ENCODE data around the gene KIAA0319L.

KIAA0319L gene

GRCh38 chr1:35500439-35500838, 56.8 kb downstream of the KIAA0319L start:
- DNase-seq (ENCODE audit: extremely low spot score): no peak
- no peak for TF ChIP-seq FOXK2 (IDR thresholded peaks at IDR 0.05)
- no peak for TF ChIP-seq PKNOX1 (IDR thresholded peaks at IDR 0.05)
- no peak for TF ChIP-seq CTBP1 (IDR thresholded peaks at IDR 0.05; ENCODE audit: borderline replicate concordance)
- ChIA-PET POLR2A (no interaction called here), CTCF (no interaction called here)

- no peak for DNase-seq (ENCODE audit: extremely low spot score)
- ChIA-PET CTCF (interaction anchor here (0.8 kb wide), 1 partner anchor 404 kb away, joined by 4 read pairs; no protein-coding TSS in a partner anchor), POLR2A (no interaction called here)
- TF ChIP-seq L3MBTL2 (conservative IDR thresholded peaks at IDR 0.05) (no peak), PKNOX1 (IDR thresholded peaks at IDR 0.05) (no peak), ZNF384 (IDR thresholded peaks at IDR 0.05) (no peak), TARDBP (IDR thresholded peaks at IDR 0.05) (no peak), FOXM1 (IDR thresholded peaks at IDR 0.05; ENCODE audit: borderline replicate concordance) (no peak), LEF1 (IDR thresholded peaks at IDR 0.05; ENCODE audit: borderline replicate concordance) (no peak)
Observed at GRCh38 chr1:35499652-35500176, 57.5 kb downstream of the KIAA0319L start.

- CTCF ChIA-PET: no interaction called here
- no peak for DNase-seq (ENCODE audit: extremely low spot score)
- no peak for TF ChIP-seq SUZ12 (IDR thresholded peaks at IDR 0.05)
- no peak for TF ChIP-seq BHLHE40 (IDR thresholded peaks at IDR 0.05; ENCODE audit: borderline replicate concordance)
- no peak for TF ChIP-seq L3MBTL2 (conservative IDR thresholded peaks at IDR 0.05)
- TF ChIP-seq FOXK2 (IDR thresholded peaks at IDR 0.05): no peak
- no peak for TF ChIP-seq NFRKB (IDR thresholded peaks at IDR 0.05)
- no peak for TF ChIP-seq CTBP1 (IDR thresholded peaks at IDR 0.05; ENCODE audit: borderline replicate concordance)
- TF ChIP-seq FOXM1 (IDR thresholded peaks at IDR 0.05; ENCODE audit: borderline replicate concordance): no peak
- POLR2A ChIA-PET: no interaction called here
Observed at GRCh38 chr1:35499231-35499630, 58.0 kb downstream of the KIAA0319L start.

- TF ChIP-seq ELF4 (IDR thresholded peaks at IDR 0.05) (no peak), TARDBP (IDR thresholded peaks at IDR 0.05) (no peak), L3MBTL2 (conservative IDR thresholded peaks at IDR 0.05) (no peak), SP1 (IDR thresholded peaks at IDR 0.05) (no peak), ZNF384 (IDR thresholded peaks at IDR 0.05) (no peak)
- CTCF ChIA-PET: no interaction called here
- POLR2A ChIA-PET: no interaction called here
- no peak for DNase-seq (ENCODE audit: extremely low spot score)
Observed at GRCh38 chr1:35497571-35497970, 59.6 kb downstream of the KIAA0319L start.

GRCh38 chr1:35490250-35490649, 67.0 kb downstream of the KIAA0319L start:
- TF ChIP-seq PKNOX1 (IDR thresholded peaks at IDR 0.05) (no peak), HDGF (IDR thresholded peaks at IDR 0.05; ENCODE audit: borderline replicate concordance) (no peak), FOXA1 (IDR thresholded peaks at IDR 0.05) (no peak), NFRKB (IDR thresholded peaks at IDR 0.05) (no peak), ZNF384 (IDR thresholded peaks at IDR 0.05) (no peak), BHLHE40 (IDR thresholded peaks at IDR 0.05; ENCODE audit: borderline replicate concordance) (no peak), LEF1 (IDR thresholded peaks at IDR 0.05; ENCODE audit: borderline replicate concordance) (no peak), SUZ12 (IDR thresholded peaks at IDR 0.05) (no peak)
- no peak for DNase-seq (ENCODE audit: extremely low spot score)
- CTCF ChIA-PET: interaction anchor here (0.7 kb wide), 1 partner anchor 465 kb away, joined by 5 read pairs; no protein-coding TSS in a partner anchor
- POLR2A ChIA-PET: no interaction called here

- ChIA-PET CTCF (no interaction called here), POLR2A (interaction anchor here (1.2 kb wide), 1 partner anchor 69 kb away, joined by 3 read pairs; the partner anchor contains the start of genes KIAA0319L and NCDN)
- DNase-seq (ENCODE audit: extremely low spot score): no peak
- no peak for TF ChIP-seq BHLHE40 (IDR thresholded peaks at IDR 0.05; ENCODE audit: borderline replicate concordance)
- no peak for TF ChIP-seq ARNT (IDR thresholded peaks at IDR 0.05)
- TF ChIP-seq L3MBTL2 (conservative IDR thresholded peaks at IDR 0.05): no peak
- no peak for TF ChIP-seq FOXA1 (IDR thresholded peaks at IDR 0.05)
- TF ChIP-seq FOXK2 (IDR thresholded peaks at IDR 0.05): no peak
- no peak for TF ChIP-seq CTBP1 (IDR thresholded peaks at IDR 0.05; ENCODE audit: borderline replicate concordance)
- TF ChIP-seq PKNOX1 (IDR thresholded peaks at IDR 0.05): no peak
- no peak for TF ChIP-seq FOXM1 (IDR thresholded peaks at IDR 0.05; ENCODE audit: borderline replicate concordance)
- TF ChIP-seq SUZ12 (IDR thresholded peaks at IDR 0.05): no peak
- TF ChIP-seq TARDBP (IDR thresholded peaks at IDR 0.05): no peak
Observed at GRCh38 chr1:35488336-35488735, 68.9 kb downstream of the KIAA0319L start.

GRCh38 chr1:35486858-35487408, 70.3 kb downstream of the KIAA0319L start:
- POLR2A ChIA-PET: no interaction called here
- no peak for TF ChIP-seq FOXM1 (IDR thresholded peaks at IDR 0.05; ENCODE audit: borderline replicate concordance)
- no peak for TF ChIP-seq ELF4 (IDR thresholded peaks at IDR 0.05)
- TF ChIP-seq BHLHE40 (IDR thresholded peaks at IDR 0.05; ENCODE audit: borderline replicate concordance): no peak
- no peak for TF ChIP-seq LEF1 (IDR thresholded peaks at IDR 0.05; ENCODE audit: borderline replicate concordance)
- TF ChIP-seq TARDBP (IDR thresholded peaks at IDR 0.05): no peak
- no peak for TF ChIP-seq FOXA1 (IDR thresholded peaks at IDR 0.05)
- TF ChIP-seq L3MBTL2 (conservative IDR thresholded peaks at IDR 0.05): no peak
- TF ChIP-seq SP1 (IDR thresholded peaks at IDR 0.05): no peak
- TF ChIP-seq CTBP1 (IDR thresholded peaks at IDR 0.05; ENCODE audit: borderline replicate concordance): no peak
- TF ChIP-seq ZNF384 (IDR thresholded peaks at IDR 0.05): no peak
- no peak for TF ChIP-seq ARNT (IDR thresholded peaks at IDR 0.05)
- no peak for TF ChIP-seq NFRKB (IDR thresholded peaks at IDR 0.05)
- no peak for TF ChIP-seq FOXK2 (IDR thresholded peaks at IDR 0.05)
- TF ChIP-seq PKNOX1 (IDR thresholded peaks at IDR 0.05): no peak
- CTCF ChIA-PET: no interaction called here
- DNase-seq (ENCODE audit: extremely low spot score): no peak
